Measurements from ENCODE around the gene ZNF891. TPM values are rescaled to one million over a fixed set of nuclear protein-coding genes. Genes with fewer than 3 reads are reported as not detected.

ZNF891 gene
- total and polyA plus RNA-seq, 2 of the 13 experiments (the other 11 are each of a cell fraction or from before 2014, with no cell fraction given) = 1.3 to 2.1 TPM

GRCh38 chr12:133130038-133130807 lies at the start of gene ZNF891, which contains the start of gene ZNF10 (continued):
- TF ChIP-seq PREB (CRISPR knock-in tag; IDR thresholded peaks at IDR 0.05) (no peak), NFIC (IDR thresholded peaks at IDR 0.05; ENCODE audit: low read length) (no peak), U2AF1 (optimal IDR thresholded peaks at IDR 0.05; ENCODE audit: low read depth, low read length) (no peak), ZNF33A (CRISPR knock-in tag; IDR thresholded peaks at IDR 0.05; ENCODE audit: borderline replicate concordance) (no peak), KMT2A (CRISPR knock-in tag; IDR thresholded peaks at IDR 0.05) (peak; percentile 90), MTERF4 (CRISPR knock-in tag; IDR thresholded peaks at IDR 0.05) (peak; percentile 38), SP2 (CRISPR knock-in tag; IDR thresholded peaks at IDR 0.05) (peak; percentile 62), ZNF510 (CRISPR knock-in tag; IDR thresholded peaks at IDR 0.05; ENCODE audit: low read depth) (no peak), PTBP1 (IDR thresholded peaks at IDR 0.05; ENCODE audit: low read depth, low read length, poor library complexity, severe bottlenecking) (no peak), ZNF7 (CRISPR knock-in tag; IDR thresholded peaks at IDR 0.05) (no peak), IRF1 (CRISPR knock-in tag; IDR thresholded peaks at IDR 0.05; ENCODE audit: low read depth) (no peak), THYN1 (CRISPR knock-in tag; IDR thresholded peaks at IDR 0.05; ENCODE audit: borderline replicate concordance, low read depth) (no peak), ATF4 (CRISPR knock-in tag; IDR thresholded peaks at IDR 0.05) (peak in 1 of 2 experiments; percentile 46; a peak in 1 of 4 replicates), ZNF616 (CRISPR knock-in tag; IDR thresholded peaks at IDR 0.05; ENCODE audit: low read depth) (peak; percentile 71), ELK4 (CRISPR knock-in tag; IDR thresholded peaks at IDR 0.05; ENCODE audit: borderline replicate concordance) (no peak), HHEX (CRISPR knock-in tag; IDR thresholded peaks at IDR 0.05) (no peak), HNRNPK (IDR thresholded peaks at IDR 0.05; ENCODE audit: low read depth, low read length, poor library complexity, severe bottlenecking) (peak; percentile 89), ZNF501 (CRISPR knock-in tag; IDR thresholded peaks at IDR 0.05) (peak; percentile 98), ETV5 (CRISPR knock-in tag; IDR thresholded peaks at IDR 0.05; ENCODE audit: borderline replicate concordance) (peak; percentile 44; the same call in 1 of the 2 replicates), ZBTB46 (CRISPR knock-in tag; IDR thresholded peaks at IDR 0.05; ENCODE audit: borderline replicate concordance) (no peak), NFE2L1 (CRISPR knock-in tag; IDR thresholded peaks at IDR 0.05; ENCODE audit: borderline replicate concordance) (no peak)

All from HepG2 (cell line).